ENCODE measurements around the gene CPEB1. TPM values are rescaled to one million over a fixed set of nuclear protein-coding genes. Genes with fewer than 3 reads are reported as not detected.
A peak's percentile ranks its signal among the peaks of the same experiment; 100 is the strongest.

CPEB1 gene
- total and polyA plus RNA-seq, 2 experiments from 2014 or later, result 4.1 to 9.4 TPM

- peaks cover 61% of the 10 kb centered on the region for H3K36me3 Mint-ChIP-seq (ENCODE audit: low read depth)
- peaks cover 35% of the 10 kb centered on the region for H3K4me1 Mint-ChIP-seq
- Histone ChIP-seq H2AFZ (peak overlapping the region; percentile 18; the same call in 1 of the 2 replicates), H3K36me3 (ENCODE audit: insufficient read depth) (peaks cover 44% of the 10 kb centered on the region), H3F3A (replicated peaks; ENCODE audit: low read depth) (peaks cover 50% of the 10 kb centered on the region), H3K9me2 (ENCODE audit: insufficient read depth) (no peaks in the 10 kb centered on the region), H3K4me1 (ENCODE audit: insufficient read depth) (peaks cover 37% of the 10 kb centered on the region), H3K79me2 (replicated peaks; ENCODE audit: insufficient read depth) (peaks cover 37% of the 10 kb centered on the region), H4K20me1 (replicated peaks; ENCODE audit: insufficient read depth) (peaks cover 40% of the 10 kb centered on the region), H3K4me3 (peak overlapping the region; percentile 100), H3K27ac (ENCODE audit: low read depth) (peak overlapping the region; percentile 93), H3K27me3 (ENCODE audit: insufficient read depth) (no peaks in the 10 kb centered on the region), H3K4me2 (peak overlapping the region; percentile 98)
- DNase-seq (ENCODE audit: low spot score), result no peak
- H3K4me3 Mint-ChIP-seq, result peak overlapping the region; percentile 87
- peaks cover 6% of the 10 kb centered on the region; the same call in 2 of the 3 replicates for H3K9me3 Mint-ChIP-seq
- H3K27me3 Mint-ChIP-seq (ENCODE audit: insufficient read depth, low read depth, poor library complexity), result peaks cover 35% of the 10 kb centered on the region
- ATAC-seq, result no peak
- peak overlapping the region; percentile 99 for H3K27ac Mint-ChIP-seq
- TF ChIP-seq CTCF (conservative IDR thresholded peaks at IDR 0.05; ENCODE audit: low read depth in 2 of 2) (no peak), ETS1 (IDR thresholded peaks at IDR 0.05) (no peak), CREB1 (CRISPR knock-in tag; IDR thresholded peaks at IDR 0.05; ENCODE audit: low read depth) (no peak), ZNF462 (CRISPR knock-in tag; IDR thresholded peaks at IDR 0.05) (no peak), REST (IDR thresholded peaks at IDR 0.05; ENCODE audit: unreplicated experiment) (no peak), ZNF114 (CRISPR knock-in tag; IDR thresholded peaks at IDR 0.05) (no peak), EZH2 (IDR thresholded peaks at IDR 0.05; ENCODE audit: low read depth, unreplicated experiment) (no peak), ZNF331 (CRISPR knock-in tag; IDR thresholded peaks at IDR 0.05; ENCODE audit: low read depth) (no peak), POLR2AphosphoS5 (IDR thresholded peaks at IDR 0.05; ENCODE audit: low read depth) (no peak), JUNB (IDR thresholded peaks at IDR 0.05; ENCODE audit: unreplicated experiment) (no peak), NANOG (IDR thresholded peaks at IDR 0.05; ENCODE audit: borderline replicate concordance) (no peak)
Observed at GRCh38 chr15:82539691-82540054, 107.5 kb downstream of the CPEB1 start.
